Activated CD8-positive, alpha-beta T cell treated with anti-CD3 and anti-CD28 coated beads for 36 hours (primary cell): Measurements from ENCODE around the gene GNG8. TPM values are rescaled to one million over a fixed set of nuclear protein-coding genes. Genes with fewer than 3 reads are reported as not detected.
A peak's percentile ranks its signal among the peaks of the same experiment; 100 is the strongest.
"Not testable (repeated sequence)": the region's sequence is repeated elsewhere in the genome, so short reads cannot be mapped to it uniquely, and the experiment has no call there.

Experiments
- ATAC-seq: fragments of 200-7000 bp; cut with Tn5 transposase; one replicate; pipeline ENCODE4 v1.10.0; 2021; ENCODE audit warnings: mild to moderate bottlenecking, moderate library complexity
- CTCF ChIA-PET: fragments of 350-600 bp; sonication (Branson Sonifier 250); formaldehyde crosslinking; loops from one replicate; lab custom pipeline; 2021; ENCODE audit warnings: antibody characterized with exemption; lab: Charles Lee
- POLR2A ChIA-PET: fragments of 350-600 bp; sonication (Branson Sonifier 250); formaldehyde crosslinking; loops from one replicate; lab custom pipeline; 2021; ENCODE audit warnings: antibody characterized with exemption; lab: Charles Lee
- DNase-seq: peaks from one replicate; pipeline ENCODE4 v3.0.0-alpha.2; 2020
- H3K27ac Mint-ChIP-seq: one replicate; pipeline ENCODE4 v1.8.0; 2021; ENCODE audit warnings: mild to moderate bottlenecking, mixed read lengths
- H3K27me3 Mint-ChIP-seq: one replicate; pipeline ENCODE4 v1.8.0; 2021; ENCODE audit warnings: mixed read lengths
- H3K36me3 Mint-ChIP-seq: one replicate; pipeline ENCODE4 v1.8.0; 2021; ENCODE audit warnings: low read depth, mixed read lengths
- H3K4me1 Mint-ChIP-seq: one replicate; pipeline ENCODE4 v1.8.0; 2021; ENCODE audit warnings: low read depth, mixed read lengths
- H3K4me3 Mint-ChIP-seq: one replicate; pipeline ENCODE4 v1.8.0; 2021; ENCODE audit warnings: mild to moderate bottlenecking, moderate library complexity, mixed read lengths
- H3K9me3 Mint-ChIP-seq: one replicate; pipeline ENCODE4 v1.8.0; 2021; ENCODE audit warnings: mixed read lengths
- intact Hi-C: fragments of 100-400 bp; cut with micrococcal nuclease; formaldehyde crosslinking; loops from one replicate; pipeline ENCODE4 v1.10.0; 2022
- total RNA-seq, 2 experiments: library from RNA; stranded (reverse); gene quantifications; one replicate each; pipeline ENCODE4 v1.2.3, GENCODE V29; 2021
- TF ChIP-seq, protein P1 (sequence below): fragments of 200-600 bp; IDR thresholded peaks from one replicate; pipeline ENCODE4 v1.8.0; 2022; ENCODE audit warnings: antibody characterized with exemption, mild to moderate bottlenecking

The GNG8 gene
- total RNA-seq, 2 experiments from 2014 or later = 33.0 to 45.4 TPM

DNA sequence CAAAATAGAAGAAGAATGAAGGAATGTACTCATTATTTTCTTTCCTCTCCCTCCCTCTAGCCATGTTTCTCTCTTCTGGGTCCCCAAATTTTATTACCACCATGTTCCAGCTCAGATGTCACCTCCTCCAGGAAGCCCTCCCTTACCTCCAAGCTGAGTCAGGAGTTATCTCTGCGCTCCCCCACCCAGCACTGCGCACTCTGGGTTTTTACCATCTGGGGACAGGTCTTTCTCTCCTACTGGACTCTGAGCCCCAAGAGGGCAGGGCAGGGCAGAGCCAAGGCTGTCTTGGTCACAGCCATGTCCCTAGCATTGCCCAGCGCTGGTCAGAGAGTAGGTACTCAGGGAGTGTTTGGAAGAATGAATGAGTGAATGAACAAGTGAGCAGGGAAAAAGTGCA lies 2.9 kb downstream of the GNG8 start:
- ATAC-seq (no peak), DNase-seq (no peak)
- Mint-ChIP-seq H3K4me1 (peaks cover 21% of the 10 kb centered on the region), H3K36me3 (peaks cover 14% of the 10 kb centered on the region), H3K27ac (peak overlapping the region; percentile 66), H3K27me3 (no peaks in the 10 kb centered on the region), H3K4me3 (peak overlapping the region; percentile 82), H3K9me3 (no peaks in the 10 kb centered on the region)
- ChIA-PET CTCF (interaction anchor here (0.8 to 5.4 kb wide), 4 partner anchors 11 to 97 kb away, joined by 3 to 68 read pairs (median 28); partner anchors contain the start of gene DACT3), POLR2A (interaction anchor here (1.2 to 6.9 kb wide), 3 partner anchors 14 to 32 kb away, joined by 4 to 116 read pairs (median 19); partner anchors contain the start of genes CALM3 and PTGIR)
- intact Hi-C loops = no loop called here
- TF ChIP-seq, protein P1, sequence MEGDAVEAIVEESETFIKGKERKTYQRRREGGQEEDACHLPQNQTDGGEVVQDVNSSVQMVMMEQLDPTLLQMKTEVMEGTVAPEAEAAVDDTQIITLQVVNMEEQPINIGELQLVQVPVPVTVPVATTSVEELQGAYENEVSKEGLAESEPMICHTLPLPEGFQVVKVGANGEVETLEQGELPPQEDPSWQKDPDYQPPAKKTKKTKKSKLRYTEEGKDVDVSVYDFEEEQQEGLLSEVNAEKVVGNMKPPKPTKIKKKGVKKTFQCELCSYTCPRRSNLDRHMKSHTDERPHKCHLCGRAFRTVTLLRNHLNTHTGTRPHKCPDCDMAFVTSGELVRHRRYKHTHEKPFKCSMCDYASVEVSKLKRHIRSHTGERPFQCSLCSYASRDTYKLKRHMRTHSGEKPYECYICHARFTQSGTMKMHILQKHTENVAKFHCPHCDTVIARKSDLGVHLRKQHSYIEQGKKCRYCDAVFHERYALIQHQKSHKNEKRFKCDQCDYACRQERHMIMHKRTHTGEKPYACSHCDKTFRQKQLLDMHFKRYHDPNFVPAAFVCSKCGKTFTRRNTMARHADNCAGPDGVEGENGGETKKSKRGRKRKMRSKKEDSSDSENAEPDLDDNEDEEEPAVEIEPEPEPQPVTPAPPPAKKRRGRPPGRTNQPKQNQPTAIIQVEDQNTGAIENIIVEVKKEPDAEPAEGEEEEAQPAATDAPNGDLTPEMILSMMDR = no peak

DNA sequence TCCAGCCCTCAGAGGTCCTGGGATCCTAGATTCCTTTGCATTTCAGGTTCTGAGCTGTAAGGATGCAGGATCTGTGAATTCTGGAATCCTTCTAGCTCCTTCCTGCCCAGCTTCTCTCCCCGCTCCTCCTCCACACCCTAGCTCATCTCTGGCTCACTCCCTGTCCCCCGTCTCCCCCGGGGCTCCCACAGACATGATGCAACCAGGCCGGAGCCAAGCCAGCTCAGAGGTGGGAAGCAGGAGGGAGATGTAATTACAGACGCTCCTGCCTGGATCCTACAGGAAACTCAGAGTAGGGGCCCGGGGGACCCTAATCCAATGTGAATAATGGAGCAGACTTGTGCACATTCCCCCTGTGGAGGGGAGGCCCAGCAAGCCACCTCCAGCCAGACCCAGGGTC lies 4.5 kb downstream of the GNG8 start:
- H3K27ac Mint-ChIP-seq = no peak overlapping the region
- H3K27me3 Mint-ChIP-seq = no peaks in the 10 kb centered on the region

DNA sequence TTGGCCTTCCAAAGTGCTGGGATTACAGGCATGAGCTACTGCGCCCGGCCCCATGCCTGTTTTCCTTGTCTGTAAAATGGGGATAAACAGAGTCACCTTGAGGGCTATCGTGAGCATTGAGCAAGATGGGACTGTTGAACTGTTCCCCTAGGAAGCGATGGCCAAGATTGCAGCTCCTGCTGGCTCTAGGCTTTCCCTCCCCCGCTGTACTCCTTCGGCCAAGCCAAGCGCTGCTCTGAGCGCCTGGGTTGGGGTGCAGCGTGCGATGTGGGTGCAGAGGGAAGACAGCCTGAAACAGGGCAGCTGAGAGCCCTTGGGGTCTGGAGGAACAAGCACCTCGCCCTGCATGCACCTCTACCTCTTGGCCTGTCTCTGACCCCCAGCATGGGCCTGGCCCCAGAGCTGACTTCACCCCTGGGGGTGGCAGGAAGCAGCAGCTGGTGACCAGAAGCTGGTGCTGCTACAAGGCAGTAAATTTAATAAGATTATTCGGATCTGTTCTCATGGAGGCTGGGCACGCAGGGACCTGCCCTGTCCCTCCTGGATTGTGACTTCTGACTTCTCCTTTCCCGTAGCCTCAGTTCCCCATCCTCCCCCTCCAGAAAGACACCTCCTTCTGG lies 5.3 kb downstream of the GNG8 start:
- Mint-ChIP-seq H3K9me3 (no peaks in the 10 kb centered on the region), H3K36me3 (peaks cover 14% of the 10 kb centered on the region), H3K27ac (no peak overlapping the region), H3K4me1 (peaks cover 28% of the 10 kb centered on the region), H3K4me3 (no peak overlapping the region), H3K27me3 (no peaks in the 10 kb centered on the region)
- TF ChIP-seq, protein P1 = no peak
- ChIA-PET POLR2A (interaction anchor here (1.0 to 6.9 kb wide), 5 partner anchors 12 to 29 kb away, joined by 4 to 116 read pairs (median 9); partner anchors contain the start of genes CALM3 and PTGIR), CTCF (interaction anchor here (1.1 to 5.4 kb wide), 5 partner anchors 9 to 98 kb away, joined by 3 to 68 read pairs (median 27); partner anchors contain the start of gene DACT3)
- ATAC-seq (no peak), DNase-seq (no peak)
- intact Hi-C loops = no loop called here

More for the DNA sequence above, 4.5 kb downstream of the GNG8 start:
- ChIA-PET POLR2A (interaction anchor here (1.0 to 6.9 kb wide), 4 partner anchors 12 to 30 kb away, joined by 3 to 116 read pairs (median 14); partner anchors contain the start of genes CALM3 and PTGIR), CTCF (interaction anchor here (1.1 to 5.4 kb wide), 5 partner anchors 8 to 97 kb away, joined by 3 to 68 read pairs (median 27); partner anchors contain the start of gene DACT3)
- Mint-ChIP-seq H3K36me3 (peaks cover 14% of the 10 kb centered on the region), H3K4me1 (peaks cover 28% of the 10 kb centered on the region), H3K9me3 (no peaks in the 10 kb centered on the region), H3K4me3 (no peak overlapping the region)
- ATAC-seq (no peak), DNase-seq (no peak)
- TF ChIP-seq, protein P1 = no peak
- intact Hi-C loops = no loop called here

DNA sequence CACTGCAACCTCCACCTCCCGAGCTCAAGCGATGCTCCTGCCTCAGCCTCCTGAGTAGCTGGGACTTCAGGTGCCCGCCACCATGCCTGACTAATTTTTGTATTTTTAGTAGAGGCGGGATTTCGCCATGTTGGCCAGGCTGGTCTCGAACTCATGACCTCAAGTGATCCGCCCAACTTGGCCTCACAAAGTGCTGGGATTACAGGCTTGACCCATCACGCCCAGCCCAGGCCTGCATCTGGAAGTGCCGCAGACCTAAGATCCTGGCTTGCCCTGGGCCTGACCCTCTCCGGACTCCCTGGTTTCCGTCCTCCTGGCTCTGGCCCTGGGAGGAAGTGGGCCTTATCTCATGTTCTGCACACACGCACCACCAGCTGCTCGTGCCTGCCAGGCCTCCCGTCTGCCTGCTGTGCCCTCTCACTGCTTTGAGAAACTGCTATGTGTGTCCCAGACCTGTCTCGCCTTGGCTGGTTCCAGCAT lies 6.4 kb downstream of the GNG8 start:
- DNase-seq = no peak
- intact Hi-C loops = no loop called here
- Mint-ChIP-seq H3K27me3 (peaks cover 3% of the 10 kb centered on the region), H3K36me3 (peaks cover 17% of the 10 kb centered on the region), H3K4me1 (peaks cover 37% of the 10 kb centered on the region), H3K27ac (no peak overlapping the region), H3K9me3 (no peaks in the 10 kb centered on the region), H3K4me3 (no peak overlapping the region)
- POLR2A ChIA-PET = interaction anchor here (0.6 to 6.9 kb wide), 6 partner anchors 11 to 232 kb away, joined by 3 to 116 read pairs (median 4); partner anchors contain the start of genes CALM3 and PTGIR
- ATAC-seq = no peak
- CTCF ChIA-PET = interaction anchor here (1.1 to 5.4 kb wide), 4 partner anchors 9 to 81 kb away, joined by 3 to 68 read pairs (median 4); no protein-coding TSS in a partner anchor
- TF ChIP-seq, protein P1 = no peak

DNA sequence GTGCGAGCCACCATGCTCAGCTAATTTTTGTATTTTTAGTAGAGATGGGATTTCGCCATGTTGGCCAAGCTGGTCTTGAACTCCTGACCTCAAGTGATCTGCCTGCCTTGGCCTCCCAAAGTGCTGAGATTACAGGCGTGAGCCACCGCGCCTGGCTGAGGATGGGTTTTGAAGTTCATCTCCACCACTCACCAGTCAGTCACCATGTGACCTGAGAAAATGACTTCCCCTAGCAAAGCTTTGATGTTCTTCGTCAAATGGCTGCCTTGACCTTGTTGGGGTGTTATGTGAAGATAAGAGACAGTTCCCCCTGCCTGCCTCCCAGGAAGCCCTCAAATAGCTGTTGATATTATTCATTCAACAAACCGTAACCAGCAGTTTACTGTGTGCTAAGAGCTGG lies 7.0 kb downstream of the GNG8 start:
- H3K4me3 Mint-ChIP-seq, H3K9me3 Mint-ChIP-seq, H3K27me3 Mint-ChIP-seq, intact Hi-C loops, ATAC-seq: not testable (repeated sequence)
- peaks cover 21% of the 10 kb centered on the region for H3K36me3 Mint-ChIP-seq
- peak overlapping the region; percentile 42 for H3K27ac Mint-ChIP-seq
- DNase-seq = peak; percentile 35
- peaks cover 37% of the 10 kb centered on the region for H3K4me1 Mint-ChIP-seq
- CTCF ChIA-PET = interaction anchor here (1.1 to 1.8 kb wide), 3 partner anchors 9 to 82 kb away, joined by 3 to 5 read pairs (median 4); no protein-coding TSS in a partner anchor
- POLR2A ChIA-PET = interaction anchor here (0.6 to 6.9 kb wide), 5 partner anchors 10 to 232 kb away, joined by 3 to 116 read pairs (median 4); partner anchors contain the start of genes CALM3 and PTGIR
